GM19023 (cell line): Measurements from ENCODE around the gene SKP2.
A peak's percentile ranks its signal among the peaks of the same experiment; 100 is the strongest.
"Not testable (repeated sequence)": the region's sequence is repeated elsewhere in the genome, so short reads cannot be mapped to it uniquely, and the experiment has no call there.

ENCODE experiments used
- ATAC-seq: cut with Tn5 transposase; IDR thresholded peaks from one replicate; pipeline ENCODE4 v1.9.1; 2021; ENCODE audit warnings: mild to moderate bottlenecking, moderate library complexity; ENCODE audit not compliant: unreplicated experiment

The SKP2 gene

GRCh38 chr5:36156121-36156601, 4.2 kb downstream of the SKP2 start:
- no peak for ATAC-seq

GRCh38 chr5:36156619-36157018, 4.7 kb downstream of the SKP2 start:
- ATAC-seq = no peak

- no peak for ATAC-seq
These were observed 6.2 kb downstream of the SKP2 start for GRCh38 chr5:36158144-36158543.

GRCh38 chr5:36160617-36161016, 8.7 kb downstream of the SKP2 start:
- no peak for ATAC-seq

- ATAC-seq = no peak
These were observed 9.4 kb downstream of the SKP2 start for GRCh38 chr5:36161361-36161760.

- no peak for ATAC-seq
These were observed 11.0 kb downstream of the SKP2 start for GRCh38 chr5:36162810-36163486.

GRCh38 chr5:36164461-36164860, 12.6 kb downstream of the SKP2 start:
- no peak for ATAC-seq

GRCh38 chr5:36168737-36169136, 16.8 kb downstream of the SKP2 start:
- ATAC-seq = no peak

GRCh38 chr5:36170832-36171424, 19.0 kb downstream of the SKP2 start:
- no peak for ATAC-seq

GRCh38 chr5:36172599-36172998, 20.7 kb downstream of the SKP2 start:
- ATAC-seq = no peak

GRCh38 chr5:36173426-36173825, 21.5 kb downstream of the SKP2 start:
- ATAC-seq = no peak

- no peak for ATAC-seq
These were observed 22.2 kb downstream of the SKP2 start for GRCh38 chr5:36174119-36174518.

- ATAC-seq = no peak
These were observed 23.1 kb downstream of the SKP2 start for GRCh38 chr5:36175043-36175442.

GRCh38 chr5:36177154-36177553, 25.2 kb downstream of the SKP2 start:
- ATAC-seq = peak; percentile 93

- no peak for ATAC-seq
These were observed 26.0 kb downstream of the SKP2 start for GRCh38 chr5:36177715-36178523.

GRCh38 chr5:36178524-36178890, 26.6 kb downstream of the SKP2 start:
- ATAC-seq = no peak

- no peak for ATAC-seq
These were observed 28.0 kb downstream of the SKP2 start for GRCh38 chr5:36179950-36180349.

- ATAC-seq = no peak
These were observed 28.8 kb downstream of the SKP2 start for GRCh38 chr5:36180556-36181350.

- no peak for ATAC-seq
These were observed 29.9 kb downstream of the SKP2 start for GRCh38 chr5:36181774-36182173.

GRCh38 chr5:36184408-36184807, 32.5 kb downstream of the SKP2 start:
- ATAC-seq = not testable (repeated sequence)

GRCh38 chr5:36193746-36194145, 41.8 kb downstream of the SKP2 start:
- ATAC-seq = no peak
